SIG-M5 treated with dmso at 0.1 percent for 504 hours (cell line): ENCODE results near the gene UBA7.
"Not testable (repeated sequence)": the region's sequence is repeated elsewhere in the genome, so short reads cannot be mapped to it uniquely, and the experiment has no call there.

ENCODE experiments used
- DNase-seq: peaks from one replicate; lab custom pipeline; 2025; ENCODE audit not compliant: unreplicated experiment; lab: John Stamatoyannopoulos, UW

Gene UBA7

DNA sequence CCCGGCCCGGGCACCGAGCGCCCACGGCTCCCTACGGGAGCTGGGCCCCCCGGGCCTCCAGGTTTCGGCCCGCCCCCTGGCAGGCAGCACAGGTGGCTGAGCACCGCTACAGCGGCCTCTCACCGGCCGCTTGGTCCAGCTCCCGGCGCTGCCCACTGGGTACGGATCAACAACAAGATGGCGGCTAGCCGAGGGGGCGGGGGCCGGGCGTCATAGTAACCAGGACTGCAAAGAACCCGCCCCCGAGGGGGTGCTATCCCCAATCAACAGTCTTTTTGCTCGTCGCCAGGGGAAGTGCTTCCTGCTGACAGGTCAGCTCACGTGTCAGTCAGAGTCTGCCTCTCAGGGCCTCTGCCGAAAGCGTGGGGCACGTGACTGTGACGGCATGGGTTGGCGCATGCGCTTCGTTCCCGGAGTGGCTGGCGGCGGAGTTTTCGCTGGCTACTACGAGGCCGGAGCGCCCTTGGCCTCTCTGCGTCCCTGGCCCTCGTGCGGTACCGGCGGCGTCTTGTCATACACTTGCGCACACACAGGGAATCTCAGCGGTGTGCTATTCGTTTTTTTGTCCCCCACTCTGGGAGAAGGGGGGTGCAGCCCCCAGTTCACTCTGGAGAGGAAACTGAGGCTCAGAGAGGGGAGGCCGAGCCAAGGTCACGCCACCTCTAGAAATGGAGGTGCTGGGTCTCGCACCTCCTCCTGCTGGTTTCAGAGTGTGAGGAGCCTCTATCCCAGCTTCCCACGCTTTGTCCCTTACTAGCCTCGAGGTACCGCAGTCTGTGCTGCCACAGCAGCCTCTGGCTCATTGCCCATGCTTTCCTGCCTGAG lies 27.2 kb downstream of the UBA7 start, which contains the start of gene IP6K1:
Gene IP6K1, minus strand, starts transcription at position 186 of the 825 bp plus-strand sequence. CDS start 38,502 bp downstream, outside the sequence.
- peak; percentile 99 for DNase-seq

GRCh38 chr3:49785565-49786356 lies 28.0 kb downstream of the UBA7 start:
- peak; percentile 35 for DNase-seq

GRCh38 chr3:49782277-49782676 lies 31.5 kb downstream of the UBA7 start:
- DNase-seq: not testable (repeated sequence)

- DNase-seq: no peak
Measured at GRCh38 chr3:49781415-49782199, 32.1 kb downstream of the UBA7 start.

GRCh38 chr3:49780975-49781365 lies 32.8 kb downstream of the UBA7 start:
- not testable (repeated sequence) for DNase-seq

GRCh38 chr3:49780080-49780974 lies 33.4 kb downstream of the UBA7 start:
- no peak for DNase-seq

DNA sequence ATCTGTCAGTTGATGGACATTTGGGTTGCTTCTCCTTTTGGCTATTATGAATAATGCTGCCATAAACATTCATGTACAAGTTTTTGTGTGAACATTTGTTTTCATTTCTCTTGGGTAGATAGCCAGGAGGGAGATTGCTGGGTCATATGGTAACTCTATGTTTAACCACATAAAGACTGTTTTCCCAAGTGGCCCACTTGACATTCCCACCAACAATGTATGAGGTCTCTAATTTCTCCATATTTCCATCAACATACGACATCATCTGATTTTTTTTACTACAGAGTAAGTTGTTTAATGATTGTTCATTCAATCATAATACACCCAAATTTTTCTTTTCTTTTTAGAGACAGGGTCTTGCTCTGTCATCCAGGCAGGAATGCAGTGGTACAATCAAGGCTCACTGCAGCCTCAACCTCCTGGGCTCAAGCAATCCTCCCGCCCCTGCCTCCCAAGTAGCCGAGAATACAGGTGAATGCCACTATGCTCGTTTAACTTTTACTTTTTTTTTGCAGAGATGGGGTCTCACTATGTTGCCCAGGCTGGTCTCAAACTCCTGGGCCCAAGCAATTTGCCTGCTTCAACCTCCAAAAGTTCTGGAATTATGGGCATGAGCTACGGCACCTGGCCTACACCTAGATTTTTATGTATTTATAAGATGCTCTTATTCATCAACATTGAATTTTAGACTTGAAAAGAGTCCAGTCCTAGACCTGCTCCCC lies 34.2 kb downstream of the UBA7 start:
- no peak for DNase-seq

DNA sequence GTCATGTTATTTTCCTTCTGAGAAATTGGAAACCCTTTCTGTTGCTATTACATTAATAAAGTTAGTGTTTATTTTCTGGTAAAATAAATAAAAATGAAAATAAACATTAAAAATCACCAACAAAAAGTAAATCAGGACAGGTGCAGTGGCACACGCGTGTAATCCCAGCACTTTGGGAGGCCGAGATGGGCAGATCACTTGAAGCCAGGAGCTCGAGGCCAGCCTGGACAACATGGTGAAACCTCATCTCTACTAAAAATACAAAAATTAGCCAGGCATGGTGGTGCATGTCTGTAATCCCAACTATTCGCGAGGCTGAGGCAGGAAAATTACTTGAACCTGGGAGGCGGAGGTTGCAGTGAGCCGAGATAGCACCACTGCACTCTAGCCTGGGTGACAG lies 37.7 kb downstream of the UBA7 start:
- DNase-seq: not testable (repeated sequence)

GRCh38 chr3:49775538-49775937 lies 38.2 kb downstream of the UBA7 start:
- no peak for DNase-seq

GRCh38 chr3:49772703-49773102 lies 41.0 kb downstream of the UBA7 start:
- DNase-seq: no peak

- DNase-seq: no peak
Measured at GRCh38 chr3:49771340-49771938, 42.3 kb downstream of the UBA7 start.

GRCh38 chr3:49769926-49770325 lies 43.8 kb downstream of the UBA7 start:
- DNase-seq: no peak

DNA sequence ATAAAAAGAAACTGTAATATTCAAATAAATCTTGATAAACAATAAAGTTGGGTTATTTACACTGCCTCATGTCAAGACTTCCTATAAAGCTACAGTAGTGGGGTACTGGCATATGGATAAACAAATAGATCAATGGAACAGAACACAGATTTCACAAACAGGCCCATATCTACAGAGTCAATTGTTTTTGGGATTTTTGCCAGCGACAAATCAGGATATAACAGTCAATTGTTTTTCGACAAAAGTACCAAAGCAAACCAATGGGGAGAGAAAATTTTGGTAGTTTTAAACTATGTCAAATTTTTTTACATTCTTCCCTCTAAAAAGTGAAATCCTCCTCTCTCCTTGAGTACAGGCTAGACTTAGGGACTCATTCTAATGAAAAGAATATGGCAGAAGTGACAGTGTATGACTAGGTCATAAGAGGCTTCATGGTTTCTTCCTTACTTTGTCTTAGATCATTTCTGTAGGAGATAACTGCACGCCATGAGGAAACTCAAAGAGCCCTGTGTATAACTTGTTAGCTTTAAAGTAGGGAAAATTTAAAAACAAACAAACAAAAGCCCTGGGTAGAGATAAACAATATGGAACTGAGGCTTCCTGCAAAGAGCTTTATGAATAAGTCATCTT lies 44.4 kb downstream of the UBA7 start:
- no peak for DNase-seq

DNA sequence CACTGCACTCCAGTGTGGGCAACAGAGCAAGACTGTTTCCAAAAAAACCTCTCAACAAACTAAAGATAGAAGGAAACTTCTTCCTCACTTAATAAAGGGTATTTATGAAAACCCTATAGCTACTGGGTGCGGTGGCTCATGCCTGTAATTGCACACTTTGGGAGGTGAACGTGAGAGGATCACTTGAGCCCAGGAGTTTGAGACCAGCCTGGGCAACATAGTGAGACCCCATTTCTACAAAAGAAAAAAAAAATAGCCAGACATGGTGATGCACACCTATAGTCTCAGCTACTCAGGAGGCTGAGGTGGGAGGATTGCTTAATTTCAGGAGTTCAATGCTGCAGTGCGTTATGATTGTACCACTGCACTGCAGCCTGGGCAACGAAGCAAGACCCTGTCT lies 49.8 kb downstream of the UBA7 start:
- DNase-seq: no peak

GRCh38 chr3:49761661-49762060 lies 52.1 kb downstream of the UBA7 start:
- DNase-seq: peak; percentile 76

DNA sequence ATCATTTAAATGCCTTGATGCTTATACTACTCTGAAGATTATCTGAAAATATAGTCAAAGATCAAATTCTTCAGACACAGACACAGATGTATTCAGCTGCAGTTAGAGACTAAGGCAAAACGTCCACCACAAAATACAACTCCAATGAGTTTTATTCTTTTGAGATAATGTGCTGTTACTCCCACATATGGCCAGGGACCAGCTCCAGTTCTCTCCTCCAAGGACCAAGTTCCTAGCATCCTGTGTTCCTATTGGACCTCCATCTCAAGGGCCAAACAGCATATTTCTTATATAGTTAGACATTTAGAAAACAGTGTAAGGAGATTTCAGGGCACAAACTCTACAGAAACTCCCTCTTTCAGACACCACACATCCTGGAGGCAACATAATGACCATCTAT lies 54.5 kb downstream of the UBA7 start:
- DNase-seq: no peak

DNA sequence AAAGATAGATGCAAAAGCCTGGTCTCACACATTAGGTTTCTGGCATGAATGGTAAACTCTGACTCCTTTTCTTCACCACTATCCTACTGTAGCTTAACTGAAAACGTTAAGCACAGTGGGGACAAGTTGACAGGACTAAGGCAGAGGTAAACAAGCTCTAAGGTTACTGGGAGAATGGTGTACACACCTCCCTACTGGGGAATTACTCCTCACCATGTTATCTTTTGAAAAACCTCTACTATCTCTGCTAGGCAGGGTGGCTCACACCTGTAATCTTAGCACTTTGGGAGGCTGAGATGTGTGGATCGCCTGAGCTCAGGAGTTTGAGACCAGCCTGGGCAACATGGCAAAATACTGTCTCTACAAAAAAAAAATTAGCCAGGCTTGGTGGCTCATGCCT lies 56.6 kb downstream of the UBA7 start:
- no peak for DNase-seq

DNA sequence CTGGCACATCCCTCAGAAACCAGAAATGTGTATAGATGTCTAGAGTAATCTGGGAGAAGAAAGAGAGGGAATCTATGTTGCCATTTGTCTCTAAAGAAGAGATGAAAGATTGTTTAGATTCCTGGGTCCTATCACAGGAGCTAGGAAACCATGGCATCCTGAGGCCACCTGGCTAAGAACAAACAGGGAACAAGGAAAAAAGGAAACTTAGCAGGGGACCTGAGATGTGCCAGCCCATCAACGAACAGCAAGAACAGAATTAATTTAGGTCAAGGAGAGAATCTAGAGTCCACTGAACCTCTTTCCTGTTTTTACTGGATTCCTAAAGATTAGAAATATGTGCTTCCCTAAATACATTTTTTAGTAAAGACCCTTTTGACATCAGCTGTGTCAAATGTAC lies 57.7 kb downstream of the UBA7 start:
- no peak for DNase-seq
